GM19395 (cell line): ENCODE measurements around the gene TEX22.
"Not testable (repeated sequence)": the region's sequence is repeated elsewhere in the genome, so short reads cannot be mapped to it uniquely, and the experiment has no call there.

Experiments used
- ATAC-seq: cut with Tn5 transposase; IDR thresholded peaks from one replicate; pipeline ENCODE4 v1.9.1; 2021; ENCODE audit warnings: mild to moderate bottlenecking, moderate library complexity; ENCODE audit not compliant: unreplicated experiment

Gene TEX22

GRCh38 chr14:105398044-105398725 lies at the start of gene TEX22:
TEX22 (plus strand) TSS chr14:105398538; CDS start chr14:105399341, 803 bp downstream.
- ATAC-seq, result peak; percentile 67

GRCh38 chr14:105348945-105349699 lies 49.2 kb upstream of the TEX22 start:
- no peak for ATAC-seq

- no peak for ATAC-seq
Observed at GRCh38 chr14:105349992-105350391, 48.3 kb upstream of the TEX22 start.

- no peak for ATAC-seq
Observed at GRCh38 chr14:105350450-105351244, 47.7 kb upstream of the TEX22 start.

- ATAC-seq, result no peak
Observed at GRCh38 chr14:105351410-105351809, 46.9 kb upstream of the TEX22 start.

- peak; percentile 76 for ATAC-seq
Observed at GRCh38 chr14:105351920-105352851, 46.2 kb upstream of the TEX22 start.

- ATAC-seq, result no peak
Observed at GRCh38 chr14:105353136-105353535, 45.2 kb upstream of the TEX22 start.

- no peak for ATAC-seq
Observed at GRCh38 chr14:105354541-105354940, 43.8 kb upstream of the TEX22 start.

- no peak for ATAC-seq
Observed at GRCh38 chr14:105355049-105355575, 43.2 kb upstream of the TEX22 start.

GRCh38 chr14:105355850-105356604 lies 42.3 kb upstream of the TEX22 start:
- ATAC-seq, result no peak

GRCh38 chr14:105356927-105357326 lies 41.4 kb upstream of the TEX22 start:
- ATAC-seq, result no peak

- no peak for ATAC-seq
Observed at GRCh38 chr14:105357626-105358025, 40.7 kb upstream of the TEX22 start.

GRCh38 chr14:105358140-105358846 lies 40.0 kb upstream of the TEX22 start:
- ATAC-seq, result no peak

- ATAC-seq, result no peak
Observed at GRCh38 chr14:105358943-105359342, 39.4 kb upstream of the TEX22 start.

GRCh38 chr14:105361412-105361811 lies 36.9 kb upstream of the TEX22 start:
- ATAC-seq, result not testable (repeated sequence)

GRCh38 chr14:105363847-105364708 lies 34.3 kb upstream of the TEX22 start:
- no peak for ATAC-seq

- no peak for ATAC-seq
Observed at GRCh38 chr14:105365101-105365500, 33.2 kb upstream of the TEX22 start.

GRCh38 chr14:105365681-105366080 lies 32.7 kb upstream of the TEX22 start:
- no peak for ATAC-seq
